Heart right ventricle (tissue), 16 donors: ENCODE measurements around the gene ENDOD1. TPM values are rescaled to one million over a fixed set of nuclear protein-coding genes. Genes with fewer than 3 reads are reported as not detected.

Experiments
- ATAC-seq, 8 donors: fragments of 200-7000 bp; cut with Tn5 transposase; one replicate each; pipeline ENCODE4 v1.9.1; 2020; ENCODE audit warnings: mild to moderate bottlenecking in 8 of 8, moderate library complexity in 8 of 8, moderate number of reproducible peaks in 1 of 8
- DNase-seq, 2 donors: peaks; one replicate each; pipeline ENCODE4 v3.0.0-alpha.2; 2020
- H3K27ac ChIP-seq, 10 donors: fragments of 200-600 bp; sonication (generic) in 2 of 10; one replicate each; pipeline versions ENCODE4 v1.5.0 to v1.8.0; 2020 to 2022; ENCODE audit warnings: mild to moderate bottlenecking in 3 of 10
- H3K27me3 ChIP-seq, 7 donors: fragments of 200-600 bp; one replicate each; pipeline ENCODE4 v1.8.0; 2021 to 2022; ENCODE audit warnings: mild to moderate bottlenecking in 2 of 7
- H3K36me3 ChIP-seq, 9 donors: fragments of 200-600 bp; sonication (generic) in 1 of 9; one replicate each; pipeline versions ENCODE4 v1.5.0 to v1.8.0; 2020 to 2022; ENCODE audit warnings: mild to moderate bottlenecking in 2 of 9
- H3K4me1 ChIP-seq, 9 donors: fragments of 200-600 bp; sonication (generic) in 1 of 9; one replicate each; pipeline versions ENCODE4 v1.5.0 to v1.8.0; 2020 to 2022; ENCODE audit warnings: mild to moderate bottlenecking in 4 of 9
- H3K4me3 ChIP-seq, 10 donors: fragments of 200-600 bp; sonication (generic) in 2 of 10; one replicate each; pipeline versions ENCODE4 v1.5.0 to v1.8.0; 2020 to 2022; ENCODE audit warnings: mild to moderate bottlenecking in 7 of 10, moderate library complexity in 2 of 10
- H3K9me3 ChIP-seq, 11 donors: fragments of 200-600 bp in 10 of 11; sonication (generic) in 2 of 11; one replicate each; pipeline versions ENCODE4 v1.5.0 to v1.8.0; 2013 to 2022; ENCODE audit warnings: mild to moderate bottlenecking in 2 of 11, control low read depth in 1 of 11, moderate library complexity in 1 of 11
- WGBS, 2 donors: extraction: QIAGEN DNeasy Blood & Tissue Kit; methylation state at CpG; one replicate each; pipeline ENCODE4 v1.1.7; 2013; ENCODE audit warnings: inconsistent platforms in 1 of 2; 5-methylcytosine and 5-hydroxymethylcytosine counted together
- intact Hi-C, 10 donors: fragments of 100-400 bp; cut with DNase I; formaldehyde crosslinking; loops; one replicate each; pipeline versions ENCODE4 v1.11.1 to v1.14.2; 2022
- polyA plus RNA-seq, 2 donors: library from polyadenylated mRNA; stranded (reverse); fragments of 200-250 nt; gene quantifications; one replicate each; pipeline ENCODE4 v1.2.3, GENCODE V29; 2013
- total RNA-seq, 10 donors: library from RNA; stranded (reverse); fragmentation: NEBNext Ultra II Directional in 3 of 10; extraction: Animal tissue kit (Norgen Biotek cat#: 25700) in 3 of 10; gene quantifications; one replicate each; pipeline versions ENCODE4 v1.2.1 to v1.2.4, GENCODE V29; 2021 to 2023
- TF ChIP-seq, protein P1 (sequence below), 9 donors: fragments of 200-600 bp; sonication (generic) in 2 of 9; IDR thresholded peaks; one replicate each; pipeline versions ENCODE4 v1.5.0 to v1.8.0; 2021 to 2022; ENCODE audit warnings: antibody characterized with exemption in 9 of 9, mild to moderate bottlenecking in 5 of 9, moderate library complexity in 1 of 9
- donor health status: Arrhythmogenic right ventricular cardiomyopathy.
- donor health status: ischemic (EF 13 %, LVEDD 7.1; RV severe dilation, severe dysfunction).
- donor health status: healthy with polysubstance abuse.
- donor health status: DM: no; HTN: yes; CAD: no.
- donor health status: DM: no; HTN: no; CAD: no.
- donor health status: ischemic (EF 25% LVEDD 6.9; RV normal size, moderate dysfunction).
- donor health status: ischemic (EF 25% LVEDD 5.7; RV mildly dilated, moderate dysfunction).
- donor health status: healthy.
- donor health status: DM: yes; HTN: yes; CAD: no.
- donor health status: Ischemic cardiomyopathy.
- donor health status: ischemic (EF 35%, LVEDD 5.7; RV mildly dilated, moderate dysfunction).
- donor health status: nonischemic (EF 11% LVEDD 7.7; RV severe dilation, severe dysfunction).
- donor health status: DM: yes; HTN: yes; CAD: no.
- donor health status: PGD.
- donor health status: ischemic (EF 29% LVEDD 5.4; RV normal size, mild dysfunction).
- donor health status: nonischemic (EF 23%, LVEDD 6.1; RV moderate dilation, normal function).

ENDOD1 gene
- total and polyA plus RNA-seq, 12 donors: 3.7 to 15.0 (median 11.0) TPM

DNA sequence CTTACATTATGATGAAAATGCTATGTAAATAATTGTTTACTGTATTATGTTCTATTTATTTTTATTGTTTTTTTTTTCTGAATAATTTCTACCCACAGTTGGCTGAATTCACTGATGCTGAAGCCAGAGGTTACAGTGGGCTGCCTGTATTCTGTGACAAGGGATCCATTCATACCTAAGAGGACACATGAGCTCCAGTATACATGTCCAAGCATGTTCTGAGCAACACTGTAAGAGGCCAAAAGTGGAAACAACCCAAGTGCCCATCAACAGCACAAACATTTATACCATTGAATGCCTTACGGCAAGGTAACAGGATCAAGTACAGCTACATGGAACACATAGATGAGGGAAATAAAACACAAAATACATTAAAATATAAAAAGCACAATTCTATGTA, 24.3 kb upstream of the ENDOD1 start:
- TF ChIP-seq, protein P1, sequence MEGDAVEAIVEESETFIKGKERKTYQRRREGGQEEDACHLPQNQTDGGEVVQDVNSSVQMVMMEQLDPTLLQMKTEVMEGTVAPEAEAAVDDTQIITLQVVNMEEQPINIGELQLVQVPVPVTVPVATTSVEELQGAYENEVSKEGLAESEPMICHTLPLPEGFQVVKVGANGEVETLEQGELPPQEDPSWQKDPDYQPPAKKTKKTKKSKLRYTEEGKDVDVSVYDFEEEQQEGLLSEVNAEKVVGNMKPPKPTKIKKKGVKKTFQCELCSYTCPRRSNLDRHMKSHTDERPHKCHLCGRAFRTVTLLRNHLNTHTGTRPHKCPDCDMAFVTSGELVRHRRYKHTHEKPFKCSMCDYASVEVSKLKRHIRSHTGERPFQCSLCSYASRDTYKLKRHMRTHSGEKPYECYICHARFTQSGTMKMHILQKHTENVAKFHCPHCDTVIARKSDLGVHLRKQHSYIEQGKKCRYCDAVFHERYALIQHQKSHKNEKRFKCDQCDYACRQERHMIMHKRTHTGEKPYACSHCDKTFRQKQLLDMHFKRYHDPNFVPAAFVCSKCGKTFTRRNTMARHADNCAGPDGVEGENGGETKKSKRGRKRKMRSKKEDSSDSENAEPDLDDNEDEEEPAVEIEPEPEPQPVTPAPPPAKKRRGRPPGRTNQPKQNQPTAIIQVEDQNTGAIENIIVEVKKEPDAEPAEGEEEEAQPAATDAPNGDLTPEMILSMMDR (IDR thresholded peaks at IDR 0.05): no peak
- Histone ChIP-seq H3K27me3 (no peaks in the 10 kb centered on the region), H3K4me3 (no peak overlapping the region), H3K9me3 (no peaks in the 10 kb centered on the region), H3K4me1 (peaks cover 0 to 24% (median 18%) of the 10 kb centered on the region in 9 donors), H3K36me3 (no peaks in the 10 kb centered on the region), H3K27ac (no peak overlapping the region)
- WGBS, 2 donors: 95 to 98% methylated on average over 1 of the region's 1 CpG
- intact Hi-C loops: loop anchor here in 8 of 10 donors (5.0 to 10.0 kb wide), 9 partner anchors 82 to 702 kb away; partner anchors contain the start of genes CWC15 (in 3 of the 8), KDM4D (in 3 of the 8) and SESN3 (in 1 of the 8)
- DNase-seq: no peak
- no peak for ATAC-seq

- TF ChIP-seq, protein P1 (IDR thresholded peaks at IDR 0.05): no peak
- peak in 2 of 8 donors; percentile 6 to 27 for ATAC-seq
- Histone ChIP-seq H3K27me3 (no peaks in the 10 kb centered on the region), H3K4me1 (peaks cover 0 to 27% (median 20%) of the 10 kb centered on the region in 9 donors), H3K9me3 (no peaks in the 10 kb centered on the region), H3K36me3 (peaks cover 0 to 7% (median 0%) of the 10 kb centered on the region in 9 donors), H3K27ac (peak within 1 kb of the TSS; percentile 94 to 99 (median 97)), H3K4me3 (peak within 1 kb of the TSS; percentile 72 to 89 (median 82))
- WGBS, 2 donors: 0% methylated on average over 4 of the region's 4 CpGs
- intact Hi-C loops: loop anchor here in 8 of 10 donors (2.0 to 10.0 kb wide), 10 partner anchors 81 to 701 kb away; partner anchors contain the start of genes CWC15 (in 3 of the 8), KDM4D (in 3 of the 8) and SESN3 (in 1 of the 8)
- no peak for DNase-seq
These were observed 23.0 kb upstream of the ENDOD1 start, which contains the start of gene SRSF8 for GRCh38 chr11:95066716-95067038. Gene SRSF8 (plus strand): TSS chr11:95066919. CDS start chr11:95067227, 308 bp downstream.

- intact Hi-C loops: loop anchor here in 8 of 10 donors (2.0 to 10.0 kb wide), 10 partner anchors 80 to 700 kb away; partner anchors contain the start of genes CWC15 (in 3 of the 8), KDM4D (in 3 of the 8) and SESN3 (in 1 of the 8)
- Histone ChIP-seq H3K27ac (peak overlapping the region; percentile 94 to 99 (median 97)), H3K9me3 (no peaks in the 10 kb centered on the region), H3K36me3 (peaks cover 0 to 11% (median 0%) of the 10 kb centered on the region in 9 donors), H3K4me3 (peak overlapping the region; percentile 72 to 89 (median 82)), H3K4me1 (peaks cover 0 to 27% (median 20%) of the 10 kb centered on the region in 9 donors), H3K27me3 (no peaks in the 10 kb centered on the region)
- DNase-seq (peak; percentile 83 to 88), ATAC-seq (peak; percentile 87 to 95 (median 90))
- TF ChIP-seq, protein P1 (IDR thresholded peaks at IDR 0.05): peak; percentile 50 to 77 (median 61)
- WGBS, 2 donors: 0% methylated on average over 96 to 98 of the region's 98 CpGs
These were observed 22.4 kb upstream of the ENDOD1 start for GRCh38 chr11:95067039-95067840.

- intact Hi-C loops: loop anchor here in 9 of 10 donors (1.0 to 10.0 kb wide), 11 partner anchors 79 to 699 kb away; partner anchors contain the start of genes CWC15 (in 3 of the 9), KDM4D (in 3 of the 9) and SESN3 (in 1 of the 9)
- DNase-seq: no peak
These were observed 21.8 kb upstream of the ENDOD1 start for GRCh38 chr11:95067841-95068219.

More at GRCh38 chr11:95067841-95068219, 21.8 kb upstream of the ENDOD1 start:
- TF ChIP-seq, protein P1 (IDR thresholded peaks at IDR 0.05): no peak
- Histone ChIP-seq H3K36me3 (peaks cover 0 to 11% (median 0%) of the 10 kb centered on the region in 9 donors), H3K27me3 (no peaks in the 10 kb centered on the region), H3K4me1 (peaks cover 0 to 27% (median 20%) of the 10 kb centered on the region in 9 donors), H3K9me3 (no peaks in the 10 kb centered on the region), H3K27ac (peak overlapping the region; percentile 94 to 99 (median 97)), H3K4me3 (peak overlapping the region; percentile 72 to 89 (median 82))
- peak in 3 of 8 donors; percentile 2 to 10 (median 5) for ATAC-seq
- WGBS, 2 donors: 0 to 1% methylated on average over 16 of the region's 16 CpGs
